GM12872 (cell line): ENCODE measurements around the gene HK3.

Source experiments
- CTCF ChIP-seq: IDR thresholded peaks from 3 replicates; pipeline ENCODE4 v1.5.1; 2011; ENCODE audit warnings: low read depth, mild to moderate bottlenecking, low read length, moderate library complexity; ENCODE audit not compliant: insufficient read depth

Gene HK3

GRCh38 chr5:176935017-176935416, 35.9 kb upstream of the HK3 start:
- no peak for TF ChIP-seq CTCF

- TF ChIP-seq CTCF, result no peak
These were observed 35.3 kb upstream of the HK3 start for GRCh38 chr5:176934309-176934930.

- TF ChIP-seq CTCF, result no peak
These were observed 30.5 kb upstream of the HK3 start for GRCh38 chr5:176929654-176930053.

GRCh38 chr5:176927562-176927961, 28.4 kb upstream of the HK3 start:
- TF ChIP-seq CTCF, result no peak

- TF ChIP-seq CTCF, result no peak
These were observed 23.7 kb upstream of the HK3 start for GRCh38 chr5:176922817-176923216.

- no peak for TF ChIP-seq CTCF
These were observed 22.6 kb upstream of the HK3 start for GRCh38 chr5:176921714-176922113.

GRCh38 chr5:176918613-176919012, 19.5 kb upstream of the HK3 start:
- TF ChIP-seq CTCF, result no peak

- TF ChIP-seq CTCF, result no peak
These were observed 17.2 kb upstream of the HK3 start for GRCh38 chr5:176916337-176916736.
